Lower leg skin (tissue), 3 donors: ENCODE measurements around the gene PLEKHG4.

Experiments
- POLR2A ChIP-seq, 2 donors: fragments of 450-650 bp; IDR thresholded peaks; one replicate each; pipeline ENCODE4 v1.6.1; 2016 to 2017; ENCODE audit warnings: antibody characterized with exemption in 2 of 2, mild to moderate bottlenecking in 1 of 2, moderate library complexity in 1 of 2
- TF ChIP-seq, protein P1 (sequence below), 3 donors: fragments of 450-650 bp; IDR thresholded peaks; one replicate each; pipeline ENCODE4 v1.5.1; 2016; ENCODE audit warnings: antibody characterized with exemption in 3 of 3, mild to moderate bottlenecking in 3 of 3, moderate library complexity in 2 of 3

DNA sequence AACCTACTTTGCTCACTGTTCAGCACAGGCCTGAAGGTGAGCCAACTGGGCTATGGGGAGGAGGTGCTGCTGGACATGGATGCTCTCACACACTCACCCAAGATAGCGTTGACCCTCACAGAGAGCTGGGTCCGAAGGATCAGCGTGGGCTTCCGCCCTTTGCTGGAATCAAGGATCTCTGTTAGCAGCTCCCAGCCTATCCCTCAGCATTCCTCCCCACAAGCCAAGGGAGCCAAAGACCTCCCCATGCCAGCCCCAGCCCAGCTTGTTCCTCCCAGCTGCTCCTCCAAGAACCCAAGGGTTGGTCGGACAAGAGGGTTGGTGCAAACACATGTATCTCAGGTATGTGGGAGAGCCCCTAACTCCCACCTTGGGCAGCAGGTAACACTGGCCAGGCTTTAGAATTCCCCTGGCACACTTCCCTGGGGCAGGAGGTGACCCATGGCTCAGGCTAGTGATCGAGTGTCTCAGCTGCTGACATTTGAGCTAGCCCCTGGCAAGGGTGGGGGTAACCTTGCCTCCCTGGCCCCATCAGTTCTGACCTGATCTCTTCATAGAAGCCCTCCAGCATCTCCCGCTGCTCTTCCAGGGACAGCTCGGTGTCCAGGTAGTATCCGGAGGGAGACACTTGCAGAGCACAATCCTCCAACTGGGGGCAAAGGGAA is 40.4 kb upstream of the PLEKHG4 start:
- TF ChIP-seq, protein P1, sequence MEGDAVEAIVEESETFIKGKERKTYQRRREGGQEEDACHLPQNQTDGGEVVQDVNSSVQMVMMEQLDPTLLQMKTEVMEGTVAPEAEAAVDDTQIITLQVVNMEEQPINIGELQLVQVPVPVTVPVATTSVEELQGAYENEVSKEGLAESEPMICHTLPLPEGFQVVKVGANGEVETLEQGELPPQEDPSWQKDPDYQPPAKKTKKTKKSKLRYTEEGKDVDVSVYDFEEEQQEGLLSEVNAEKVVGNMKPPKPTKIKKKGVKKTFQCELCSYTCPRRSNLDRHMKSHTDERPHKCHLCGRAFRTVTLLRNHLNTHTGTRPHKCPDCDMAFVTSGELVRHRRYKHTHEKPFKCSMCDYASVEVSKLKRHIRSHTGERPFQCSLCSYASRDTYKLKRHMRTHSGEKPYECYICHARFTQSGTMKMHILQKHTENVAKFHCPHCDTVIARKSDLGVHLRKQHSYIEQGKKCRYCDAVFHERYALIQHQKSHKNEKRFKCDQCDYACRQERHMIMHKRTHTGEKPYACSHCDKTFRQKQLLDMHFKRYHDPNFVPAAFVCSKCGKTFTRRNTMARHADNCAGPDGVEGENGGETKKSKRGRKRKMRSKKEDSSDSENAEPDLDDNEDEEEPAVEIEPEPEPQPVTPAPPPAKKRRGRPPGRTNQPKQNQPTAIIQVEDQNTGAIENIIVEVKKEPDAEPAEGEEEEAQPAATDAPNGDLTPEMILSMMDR (IDR thresholded peaks at IDR 0.05) = no peak
- no peak for TF ChIP-seq POLR2A (IDR thresholded peaks at IDR 0.05)
